Vagina (tissue), 2 donors: ENCODE measurements around the gene KLHL2. TPM values are rescaled to one million over a fixed set of nuclear protein-coding genes. Genes with fewer than 3 reads are reported as not detected.
"Not testable (repeated sequence)": the region's sequence is repeated elsewhere in the genome, so short reads cannot be mapped to it uniquely, and the experiment has no call there.

Source experiments
- DNase-seq, 2 donors: peaks; one replicate each; pipeline ENCODE4 v3.0.0-alpha.2; 2017; ENCODE audit errors: extremely low spot score in 2 of 2
- H3K27ac ChIP-seq: fragments of 200-600 bp; sonication (generic); one replicate; pipeline ENCODE4 v1.5.1; 2019
- H3K27me3 ChIP-seq: fragments of 200-600 bp; sonication (generic); one replicate; pipeline ENCODE4 v1.5.1; 2019
- H3K36me3 ChIP-seq, 2 donors: fragments of 200-600 bp; sonication (generic); one replicate each; pipeline ENCODE4 v1.5.1; 2017 to 2019
- H3K4me1 ChIP-seq: fragments of 200-600 bp; sonication (generic); one replicate; pipeline ENCODE4 v1.5.1; 2019
- H3K4me3 ChIP-seq, 2 donors: fragments of 200-600 bp; sonication (generic); 1 replicate in 1 of 2; 2 replicates in 1 of 2; pipeline ENCODE4 v1.5.1; 2016 to 2019
- H3K9me3 ChIP-seq: fragments of 200-600 bp; sonication (generic); one replicate; pipeline ENCODE4 v1.5.1; 2019
- CTCF ChIP-seq, 3 experiments: fragments of 450-650 bp in 2 of 3; fragments of 200-600 bp in 1 of 3; sonication (generic) in 1 of 3; IDR thresholded peaks; one replicate each; pipeline ENCODE4 v1.5.1; 2017 to 2019; ENCODE audit warnings: antibody characterized with exemption in 3 of 3, mild to moderate bottlenecking in 2 of 3, moderate library complexity in 2 of 3
- POLR2A ChIP-seq, 2 donors: fragments of 450-650 bp; IDR thresholded peaks; one replicate each; pipeline ENCODE4 v1.6.1; 2017; ENCODE audit warnings: antibody characterized with exemption in 2 of 2, mild to moderate bottlenecking in 2 of 2, moderate library complexity in 2 of 2
- POLR2AphosphoS5 ChIP-seq, 2 donors: sonication (generic); formaldehyde crosslinking; IDR thresholded peaks; one replicate each; pipeline ENCODE4 v1.9.0; 2017; ENCODE audit warnings: antibody characterized with exemption in 2 of 2, mild to moderate bottlenecking in 2 of 2, low read depth in 1 of 2; ENCODE audit not compliant: insufficient read depth in 1 of 2
- intact Hi-C: fragments of 100-400 bp; cut with DNase I; formaldehyde crosslinking; loops from one replicate; pipeline ENCODE4 v1.15.1; 2023
- total RNA-seq: library from RNA; depleted of rRNA; stranded (reverse); fragments of >200 nt; gene quantifications from one replicate; pipeline ENCODE4 v1.2.3, GENCODE V29; 2016

The KLHL2 gene
- total RNA-seq, 1 donor from 2014 or later: 29.5 TPM

DNA sequence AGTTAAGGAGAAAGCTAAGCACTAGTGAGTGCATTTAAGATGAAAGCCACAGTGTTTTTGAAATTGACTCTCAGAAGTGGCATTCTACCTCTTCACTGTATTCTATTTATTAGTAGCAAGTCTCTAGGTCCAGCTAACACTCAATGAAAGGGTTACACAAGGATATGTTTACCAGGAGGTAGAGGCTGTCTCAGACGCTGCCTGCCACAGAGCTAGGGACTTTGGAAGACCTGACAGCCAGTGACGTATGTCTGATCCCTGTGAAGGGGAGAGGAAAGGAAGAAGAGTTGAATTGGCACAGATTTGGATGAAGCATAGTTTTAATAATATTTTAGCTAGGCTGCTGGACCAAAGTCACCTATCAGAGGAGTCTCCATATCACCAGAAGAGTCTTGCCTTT, 36.5 kb upstream of the KLHL2 start:
- intact Hi-C loops: no loop called here
- H3K9me3 ChIP-seq: no peaks in the 10 kb centered on the region
- no peak for TF ChIP-seq POLR2AphosphoS5 (IDR thresholded peaks at IDR 0.05; ENCODE audit: insufficient read depth in 1 of 2, low read depth in 1 of 2)
- no peak for TF ChIP-seq POLR2A (IDR thresholded peaks at IDR 0.05)
- no peak for TF ChIP-seq CTCF (IDR thresholded peaks at IDR 0.05)
- no peaks in the 10 kb centered on the region for H3K27me3 ChIP-seq
- no peak overlapping the region for H3K4me3 ChIP-seq
- no peak overlapping the region for H3K27ac ChIP-seq
- H3K36me3 ChIP-seq: no peaks in the 10 kb centered on the region
- DNase-seq: no peak
- H3K4me1 ChIP-seq: no peaks in the 10 kb centered on the region

DNA sequence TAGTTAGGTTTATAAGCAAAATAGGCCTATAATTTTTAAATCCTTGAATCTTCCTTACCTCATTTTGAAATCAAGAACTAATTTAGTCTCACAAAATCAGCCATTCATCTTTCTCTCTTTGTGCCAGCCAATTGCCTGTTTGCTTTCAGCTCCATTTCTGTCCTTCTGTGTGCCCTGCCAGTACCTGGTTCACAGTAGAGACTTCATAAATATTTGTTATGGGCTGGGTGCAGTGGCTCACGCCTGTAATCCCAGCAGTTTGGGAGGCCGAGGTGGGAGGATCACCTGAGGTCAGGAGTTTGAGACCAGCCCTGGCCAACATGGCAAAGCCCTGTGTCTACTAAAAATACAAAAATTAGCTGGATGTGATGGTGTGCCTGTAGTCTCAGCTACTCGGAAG, 31.9 kb upstream of the KLHL2 start:
- H3K27me3 ChIP-seq, intact Hi-C loops, H3K9me3 ChIP-seq, H3K4me1 ChIP-seq, H3K4me3 ChIP-seq, DNase-seq, H3K27ac ChIP-seq, H3K36me3 ChIP-seq: not testable (repeated sequence)

- no peaks in the 10 kb centered on the region for H3K36me3 ChIP-seq
- H3K9me3 ChIP-seq: no peaks in the 10 kb centered on the region
- H3K27me3 ChIP-seq: no peaks in the 10 kb centered on the region
- H3K27ac ChIP-seq: no peak overlapping the region
- TF ChIP-seq POLR2AphosphoS5 (IDR thresholded peaks at IDR 0.05; ENCODE audit: insufficient read depth in 1 of 2, low read depth in 1 of 2) (no peak), POLR2A (IDR thresholded peaks at IDR 0.05) (no peak), CTCF (IDR thresholded peaks at IDR 0.05) (no peak)
- H3K4me1 ChIP-seq: no peaks in the 10 kb centered on the region
- H3K4me3 ChIP-seq: no peak overlapping the region
- no peak for DNase-seq
- intact Hi-C loops: no loop called here
Observed at GRCh38 chr4:165175879-165176278, 31.5 kb upstream of the KLHL2 start.

GRCh38 chr4:165177725-165178666, 29.4 kb upstream of the KLHL2 start:
- TF ChIP-seq CTCF (IDR thresholded peaks at IDR 0.05): no peak
- no peak for TF ChIP-seq POLR2A (IDR thresholded peaks at IDR 0.05)
- TF ChIP-seq POLR2AphosphoS5 (IDR thresholded peaks at IDR 0.05; ENCODE audit: insufficient read depth in 1 of 2, low read depth in 1 of 2): no peak
- H3K9me3 ChIP-seq: no peaks in the 10 kb centered on the region
- H3K27me3 ChIP-seq: no peaks in the 10 kb centered on the region
- DNase-seq: no peak
- no peaks in the 10 kb centered on the region for H3K4me1 ChIP-seq
- intact Hi-C loops: no loop called here
- H3K27ac ChIP-seq: no peak overlapping the region
- H3K36me3 ChIP-seq: no peaks in the 10 kb centered on the region
- H3K4me3 ChIP-seq: no peak overlapping the region

- Histone ChIP-seq H3K4me1 (no peaks in the 10 kb centered on the region), H3K9me3 (no peaks in the 10 kb centered on the region), H3K27ac (no peak overlapping the region), H3K36me3 (no peaks in the 10 kb centered on the region), H3K27me3 (no peaks in the 10 kb centered on the region), H3K4me3 (no peak overlapping the region)
- intact Hi-C loops: no loop called here
- no peak for TF ChIP-seq POLR2AphosphoS5 (IDR thresholded peaks at IDR 0.05; ENCODE audit: insufficient read depth in 1 of 2, low read depth in 1 of 2)
- DNase-seq: no peak
Observed at GRCh38 chr4:165184220-165184619, 23.1 kb upstream of the KLHL2 start.

GRCh38 chr4:165184998-165185397, 22.4 kb upstream of the KLHL2 start:
- H3K27ac ChIP-seq, intact Hi-C loops, DNase-seq, H3K9me3 ChIP-seq, H3K27me3 ChIP-seq, H3K36me3 ChIP-seq, H3K4me3 ChIP-seq, H3K4me1 ChIP-seq: not testable (repeated sequence)
